ENCODE results near the gene GATD1.

GRCh38 chr11:787084-787675 is 9.9 kb upstream of the GATD1 start:
- no peak for TF ChIP-seq CTCF (IDR thresholded peaks at IDR 0.05; ENCODE audit: insufficient read depth, low read depth, low read length)
- no peak for TF ChIP-seq EZH2 (IDR thresholded peaks at IDR 0.05; ENCODE audit: insufficient read depth, low read length)
